NAMALWA (cell line): ENCODE results near the gene NEURL1B.
"Not testable (repeated sequence)": the region's sequence is repeated elsewhere in the genome, so short reads cannot be mapped to it uniquely, and the experiment has no call there.

ENCODE experiments used
- DNase-seq: peaks from one replicate; pipeline ENCODE4 v3.0.0-alpha.2; 2015; ENCODE audit warnings: low spot score

Gene NEURL1B

GRCh38 chr5:172696171-172696849, 55.2 kb downstream of the NEURL1B start:
- DNase-seq, result no peak

GRCh38 chr5:172697123-172698121, 56.4 kb downstream of the NEURL1B start:
- peak; percentile 93 for DNase-seq

GRCh38 chr5:172699423-172699822, 58.4 kb downstream of the NEURL1B start:
- DNase-seq, result no peak

- DNase-seq, result no peak
Measured at GRCh38 chr5:172699999-172700364, 58.9 kb downstream of the NEURL1B start.

GRCh38 chr5:172700365-172701290, 59.6 kb downstream of the NEURL1B start:
- no peak for DNase-seq

- no peak for DNase-seq
Measured at GRCh38 chr5:172701291-172701656, 60.2 kb downstream of the NEURL1B start.

- no peak for DNase-seq
Measured at GRCh38 chr5:172703952-172704351, 62.9 kb downstream of the NEURL1B start.

GRCh38 chr5:172705576-172706084, 64.6 kb downstream of the NEURL1B start:
- no peak for DNase-seq

- no peak for DNase-seq
Measured at GRCh38 chr5:172706796-172707195, 65.7 kb downstream of the NEURL1B start.

- DNase-seq, result no peak
Measured at GRCh38 chr5:172707285-172708182, 66.5 kb downstream of the NEURL1B start.

GRCh38 chr5:172708183-172708505, 67.1 kb downstream of the NEURL1B start:
- DNase-seq, result no peak

- DNase-seq, result no peak
Measured at GRCh38 chr5:172710676-172711075, 69.6 kb downstream of the NEURL1B start.

GRCh38 chr5:172711321-172711861, 70.3 kb downstream of the NEURL1B start:
- DNase-seq, result not testable (repeated sequence)

- DNase-seq, result no peak
Measured at GRCh38 chr5:172712610-172713009, 71.5 kb downstream of the NEURL1B start.

- peak; percentile 73 for DNase-seq
Measured at GRCh38 chr5:172713113-172713808, 72.2 kb downstream of the NEURL1B start.

- no peak for DNase-seq
Measured at GRCh38 chr5:172713809-172714490, 72.9 kb downstream of the NEURL1B start.

GRCh38 chr5:172714491-172715420, 73.7 kb downstream of the NEURL1B start:
- DNase-seq, result peak; percentile 78

GRCh38 chr5:172715421-172715780, 74.3 kb downstream of the NEURL1B start:
- no peak for DNase-seq
